GM03348 (cell line): ENCODE data around the gene LEPR.
"Not testable (repeated sequence)": the region's sequence is repeated elsewhere in the genome, so short reads cannot be mapped to it uniquely, and the experiment has no call there.

ENCODE experiments used
- DNase-seq: peaks from one replicate; pipeline ENCODE4 v3.0.0; 2012; ENCODE audit warnings: low spot score

LEPR gene, protein sequence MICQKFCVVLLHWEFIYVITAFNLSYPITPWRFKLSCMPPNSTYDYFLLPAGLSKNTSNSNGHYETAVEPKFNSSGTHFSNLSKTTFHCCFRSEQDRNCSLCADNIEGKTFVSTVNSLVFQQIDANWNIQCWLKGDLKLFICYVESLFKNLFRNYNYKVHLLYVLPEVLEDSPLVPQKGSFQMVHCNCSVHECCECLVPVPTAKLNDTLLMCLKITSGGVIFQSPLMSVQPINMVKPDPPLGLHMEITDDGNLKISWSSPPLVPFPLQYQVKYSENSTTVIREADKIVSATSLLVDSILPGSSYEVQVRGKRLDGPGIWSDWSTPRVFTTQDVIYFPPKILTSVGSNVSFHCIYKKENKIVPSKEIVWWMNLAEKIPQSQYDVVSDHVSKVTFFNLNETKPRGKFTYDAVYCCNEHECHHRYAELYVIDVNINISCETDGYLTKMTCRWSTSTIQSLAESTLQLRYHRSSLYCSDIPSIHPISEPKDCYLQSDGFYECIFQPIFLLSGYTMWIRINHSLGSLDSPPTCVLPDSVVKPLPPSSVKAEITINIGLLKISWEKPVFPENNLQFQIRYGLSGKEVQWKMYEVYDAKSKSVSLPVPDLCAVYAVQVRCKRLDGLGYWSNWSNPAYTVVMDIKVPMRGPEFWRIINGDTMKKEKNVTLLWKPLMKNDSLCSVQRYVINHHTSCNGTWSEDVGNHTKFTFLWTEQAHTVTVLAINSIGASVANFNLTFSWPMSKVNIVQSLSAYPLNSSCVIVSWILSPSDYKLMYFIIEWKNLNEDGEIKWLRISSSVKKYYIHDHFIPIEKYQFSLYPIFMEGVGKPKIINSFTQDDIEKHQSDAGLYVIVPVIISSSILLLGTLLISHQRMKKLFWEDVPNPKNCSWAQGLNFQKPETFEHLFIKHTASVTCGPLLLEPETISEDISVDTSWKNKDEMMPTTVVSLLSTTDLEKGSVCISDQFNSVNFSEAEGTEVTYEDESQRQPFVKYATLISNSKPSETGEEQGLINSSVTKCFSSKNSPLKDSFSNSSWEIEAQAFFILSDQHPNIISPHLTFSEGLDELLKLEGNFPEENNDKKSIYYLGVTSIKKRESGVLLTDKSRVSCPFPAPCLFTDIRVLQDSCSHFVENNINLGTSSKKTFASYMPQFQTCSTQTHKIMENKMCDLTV

DNA sequence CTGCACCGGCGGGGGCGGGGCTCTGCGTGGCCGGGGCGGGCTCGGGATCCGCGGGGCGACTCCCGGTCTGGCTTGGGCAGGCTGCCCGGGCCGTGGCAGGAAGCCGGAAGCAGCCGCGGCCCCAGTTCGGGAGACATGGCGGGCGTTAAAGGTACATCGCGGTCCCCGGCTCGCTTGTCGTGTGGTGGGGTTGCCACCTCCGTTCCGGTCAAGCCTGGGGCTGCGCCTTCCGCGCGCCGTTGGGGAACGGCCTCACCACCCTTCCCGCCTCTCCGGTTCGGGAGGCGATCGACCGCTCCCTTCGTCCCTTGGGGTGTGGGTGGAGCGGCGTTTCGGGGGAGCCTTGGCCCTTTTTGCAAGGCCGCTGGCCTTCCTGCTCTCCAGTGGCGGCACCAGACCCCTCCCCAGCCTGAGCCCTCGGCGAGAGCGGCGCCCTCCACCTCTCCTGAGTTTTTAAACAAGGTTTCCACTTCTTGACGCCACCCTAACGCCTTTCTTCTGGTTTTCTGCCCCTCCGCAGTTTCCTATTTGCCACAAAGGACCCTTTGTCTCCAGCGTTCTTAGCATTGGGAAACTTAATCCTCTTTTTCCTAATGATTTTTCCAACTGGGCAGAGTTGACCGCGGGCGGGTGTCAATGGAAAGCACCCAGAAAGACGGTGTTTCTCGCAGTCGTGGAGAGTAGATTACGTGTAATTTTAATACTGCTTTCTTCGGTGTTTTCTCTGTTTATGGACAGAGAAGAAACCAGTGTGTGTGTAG lies at the start of gene LEPR, which contains the start of gene LEPROT:
TSS of gene LEPR (plus strand) at position 79 of the 761 bp plus-strand sequence. CDS start 144,898 bp downstream, outside the sequence.
TSS of gene LEPROT (plus strand) at position 79 of the 761 bp plus-strand sequence. CDS start at position 136, 57 bp downstream.
- DNase-seq = no peak

DNA sequence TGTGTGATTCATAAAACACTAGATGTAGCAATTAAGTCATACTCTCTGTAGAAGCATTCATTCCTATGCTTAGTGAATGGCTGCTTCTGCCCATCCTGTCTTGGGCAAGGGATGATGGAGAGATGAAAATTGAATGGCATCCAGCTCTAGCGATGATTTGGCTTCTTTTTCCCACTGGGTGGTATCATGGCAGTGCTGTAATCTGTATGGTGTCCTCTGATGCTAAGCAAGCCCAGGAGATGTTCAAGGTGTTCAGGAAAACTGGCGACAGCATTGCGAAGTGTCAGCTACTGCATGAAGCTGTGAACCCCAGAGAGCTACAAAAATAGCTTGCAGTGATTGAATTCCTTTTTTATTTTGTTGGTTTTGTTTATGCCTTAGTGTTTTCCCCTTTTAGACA lies 48.9 kb upstream of the LEPR start:
- DNase-seq = no peak

DNA sequence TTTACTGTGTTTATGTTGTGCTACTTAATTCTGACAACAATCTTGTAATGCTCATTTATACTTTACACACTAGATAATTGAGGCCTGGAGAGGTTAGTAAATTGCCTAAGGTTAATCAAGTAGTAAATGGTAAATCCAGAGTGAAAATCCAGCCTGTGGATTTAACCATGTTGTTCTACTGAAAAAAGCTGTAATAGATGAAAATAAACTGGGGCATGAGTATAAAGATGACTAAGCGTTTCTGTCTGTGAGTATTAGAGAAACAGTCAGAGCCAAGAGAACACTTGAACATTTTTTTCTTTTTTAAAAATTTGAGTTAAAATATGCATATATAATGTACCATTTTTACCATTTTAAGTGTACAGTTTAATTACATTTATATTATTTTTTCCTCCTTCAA lies 47.9 kb upstream of the LEPR start:
- DNase-seq = peak; percentile 22

DNA sequence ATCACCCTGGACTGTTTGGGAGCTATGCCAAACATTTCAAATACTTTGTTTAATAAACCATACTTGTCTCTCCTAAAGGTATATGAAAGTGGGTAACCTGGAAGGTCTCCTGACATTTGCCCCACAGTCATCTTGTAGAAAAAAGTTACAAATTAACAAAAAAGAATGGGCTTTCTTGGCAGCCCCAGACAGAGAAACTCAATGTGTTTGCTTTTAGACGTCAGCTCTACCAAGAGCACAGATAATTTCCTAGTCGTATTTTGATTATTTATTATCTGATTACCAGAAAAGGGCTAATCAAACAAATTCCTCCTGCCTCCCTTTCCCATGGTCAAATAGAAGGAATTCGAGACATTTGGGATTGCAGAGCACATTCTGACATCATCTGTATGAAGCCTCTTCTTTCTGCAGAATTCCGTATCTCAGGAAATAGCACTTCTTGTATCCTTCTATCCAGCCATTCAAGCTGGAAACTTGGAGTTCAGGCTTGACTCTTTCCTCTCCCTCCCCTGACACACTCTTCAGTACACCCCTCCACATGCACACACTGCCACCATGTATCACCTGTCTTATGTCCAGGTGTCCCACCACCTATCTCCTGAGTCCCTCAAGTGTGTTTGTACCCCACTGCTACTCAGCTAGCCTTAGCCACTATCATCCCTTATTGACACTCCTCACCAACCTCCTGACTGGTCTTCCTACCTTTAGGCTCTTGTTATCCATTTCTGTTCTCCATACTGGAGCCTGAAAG lies 42.8 kb upstream of the LEPR start:
- no peak for DNase-seq

DNA sequence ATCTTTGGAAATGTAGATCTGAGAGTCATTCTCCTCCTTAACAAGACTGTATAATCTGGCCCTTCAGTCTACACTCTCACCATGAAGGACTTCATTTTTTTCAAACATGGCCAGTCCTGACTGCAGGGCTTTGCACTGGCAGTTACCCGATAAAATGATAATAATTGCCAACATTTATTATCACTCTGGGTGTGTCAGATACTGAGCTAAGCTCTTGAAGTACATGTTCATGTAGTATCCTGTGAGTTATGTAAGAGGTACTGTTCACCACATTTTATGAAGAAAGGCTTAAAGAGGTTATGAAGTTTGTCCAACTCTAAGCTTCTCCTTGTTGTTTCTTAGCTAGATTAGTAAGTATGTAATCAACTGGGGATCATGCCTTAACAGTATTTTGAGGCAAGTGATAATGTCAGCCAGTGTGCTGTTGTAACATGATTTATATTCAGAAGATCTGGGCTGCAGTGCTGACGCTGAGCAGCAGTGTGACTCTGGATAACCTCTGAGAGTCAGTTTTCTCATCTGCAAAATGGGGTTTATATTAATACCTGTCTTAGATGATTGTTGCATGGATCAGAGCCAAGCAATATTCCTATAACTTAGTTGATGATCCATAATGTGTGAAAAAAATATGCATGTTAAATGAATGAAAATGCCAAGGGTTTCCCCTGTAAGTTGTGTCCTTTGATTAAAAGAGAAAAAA lies 42.1 kb upstream of the LEPR start:
- DNase-seq = no peak

DNA sequence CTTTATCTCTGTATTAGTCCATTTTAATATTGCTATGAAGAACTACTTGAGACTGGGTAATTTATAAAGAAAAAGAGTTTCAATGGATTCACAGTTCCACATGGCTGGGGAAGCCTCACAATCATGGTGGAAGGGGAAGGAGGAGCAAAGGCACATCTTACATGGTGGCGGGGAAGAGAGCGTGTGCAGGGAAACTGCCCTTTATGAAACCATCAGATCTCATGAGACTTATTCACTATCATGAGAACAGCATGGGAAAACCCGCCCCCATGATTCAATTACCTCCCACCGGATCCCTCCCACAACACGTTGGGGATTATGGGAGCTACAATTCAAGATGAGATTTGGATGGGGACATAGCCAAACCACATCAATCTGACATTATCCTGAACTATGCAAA lies 36.0 kb upstream of the LEPR start:
- DNase-seq = not testable (repeated sequence)

DNA sequence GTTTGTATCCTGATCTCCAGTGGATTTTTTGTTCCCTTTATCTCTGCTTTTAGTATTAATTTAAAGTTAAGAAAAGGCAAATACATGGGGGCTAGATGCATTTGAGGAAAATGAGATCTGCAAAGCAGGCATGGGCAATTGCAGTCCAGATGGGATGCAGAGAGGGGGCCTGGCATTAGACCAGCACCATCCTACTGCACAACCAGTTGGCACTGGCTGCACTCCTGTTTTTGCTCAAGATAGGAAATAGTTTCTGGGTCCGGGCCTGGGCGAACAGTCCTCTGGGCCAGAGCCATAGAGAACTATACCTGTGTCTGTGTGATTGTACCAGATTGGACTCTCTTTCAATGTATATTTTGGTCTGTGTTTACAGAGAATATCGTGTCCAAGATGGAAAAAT lies 34.0 kb upstream of the LEPR start:
- DNase-seq = no peak

DNA sequence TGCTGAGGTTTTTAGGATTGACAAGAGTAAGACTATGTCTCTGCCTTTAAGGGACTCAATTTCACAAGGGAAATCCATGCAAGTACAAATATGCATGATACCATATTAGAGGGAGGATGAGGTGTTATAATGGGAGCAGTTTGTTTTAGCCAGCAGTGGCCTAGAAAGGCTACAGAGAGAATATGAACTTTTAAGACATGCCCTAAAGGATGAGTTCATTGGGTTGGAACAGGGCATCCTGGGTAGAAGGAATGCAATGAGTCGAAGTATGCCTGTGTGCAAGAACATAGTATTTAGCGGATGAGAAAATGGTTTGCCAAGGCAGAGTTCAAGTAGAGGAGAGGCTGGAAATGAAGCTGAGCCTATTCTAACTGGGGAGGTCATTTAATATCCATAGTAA lies 32.6 kb upstream of the LEPR start:
- DNase-seq = no peak

DNA sequence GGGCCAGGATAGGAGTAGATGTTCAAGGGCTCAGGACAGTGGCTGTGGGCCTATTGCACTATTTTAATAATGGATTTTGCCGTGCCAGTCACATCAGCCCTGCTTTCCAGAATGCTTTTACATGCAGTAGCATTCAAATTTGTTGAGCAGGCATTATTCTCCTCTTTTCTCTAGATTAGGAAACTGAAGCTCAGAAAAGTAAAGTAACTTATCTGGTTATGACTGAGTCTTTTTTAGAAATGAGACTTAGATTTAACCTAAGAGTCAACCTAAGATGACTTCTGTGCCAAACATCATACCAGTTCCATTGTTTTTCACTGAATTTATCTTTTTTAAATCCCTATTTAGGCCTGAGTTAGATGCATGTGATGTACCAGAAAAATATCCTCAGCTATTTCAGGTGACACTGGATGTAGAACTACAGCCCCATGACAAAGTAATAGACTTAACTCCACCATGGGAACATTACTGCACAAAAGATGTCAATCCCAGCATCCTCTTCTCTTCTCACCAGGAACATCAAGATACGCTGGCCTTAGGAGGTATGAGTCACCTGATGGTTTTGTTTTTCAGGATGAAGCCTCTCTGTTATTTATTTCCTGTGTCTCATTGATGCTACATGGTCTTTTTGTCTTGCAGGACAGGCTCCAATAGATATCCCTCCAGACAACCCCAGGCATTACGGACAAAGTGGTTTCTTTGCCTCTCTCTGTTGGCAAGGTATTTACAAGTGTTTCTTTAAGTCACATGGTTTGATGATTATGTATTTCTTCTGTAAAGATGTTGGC lies 31.4 kb upstream of the LEPR start:
- no peak for DNase-seq

DNA sequence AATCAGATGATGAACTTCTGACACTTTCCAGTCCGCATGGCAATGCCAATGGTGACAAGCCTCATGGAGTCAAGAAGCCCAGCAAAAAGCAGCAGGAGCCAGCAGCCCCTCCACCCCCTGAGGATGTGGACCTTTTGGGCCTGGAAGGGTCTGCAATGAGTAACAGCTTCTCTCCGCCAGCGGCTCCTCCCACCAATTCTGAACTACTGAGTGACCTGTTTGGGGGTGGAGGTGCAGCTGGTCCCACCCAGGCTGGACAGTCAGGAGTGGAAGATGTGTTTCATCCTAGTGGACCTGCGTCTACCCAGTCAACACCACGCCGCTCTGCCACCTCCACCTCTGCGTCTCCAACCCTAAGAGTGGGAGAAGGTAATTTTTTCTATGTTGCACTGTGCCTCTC lies 28.0 kb upstream of the LEPR start:
- no peak for DNase-seq

DNA sequence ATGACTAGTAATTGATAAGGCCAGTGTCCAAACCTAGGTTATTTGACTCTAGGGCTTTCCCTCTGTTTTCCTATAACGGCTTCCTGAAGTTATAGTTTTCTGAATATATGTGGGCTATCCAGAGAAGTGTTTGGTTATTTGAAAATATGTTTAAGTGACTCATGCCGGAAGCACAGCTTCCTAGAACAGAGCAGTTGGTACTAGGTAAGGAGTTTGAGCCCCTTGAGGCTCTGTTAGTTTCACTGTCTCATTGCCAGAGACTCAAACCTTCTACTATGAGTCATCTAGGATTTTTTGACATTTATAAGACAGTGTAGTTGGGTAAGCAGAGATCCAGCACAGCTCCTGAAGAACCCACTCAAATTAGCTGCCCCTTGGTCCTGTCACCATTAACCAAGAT lies 27.1 kb upstream of the LEPR start:
- DNase-seq = peak; percentile 7

DNA sequence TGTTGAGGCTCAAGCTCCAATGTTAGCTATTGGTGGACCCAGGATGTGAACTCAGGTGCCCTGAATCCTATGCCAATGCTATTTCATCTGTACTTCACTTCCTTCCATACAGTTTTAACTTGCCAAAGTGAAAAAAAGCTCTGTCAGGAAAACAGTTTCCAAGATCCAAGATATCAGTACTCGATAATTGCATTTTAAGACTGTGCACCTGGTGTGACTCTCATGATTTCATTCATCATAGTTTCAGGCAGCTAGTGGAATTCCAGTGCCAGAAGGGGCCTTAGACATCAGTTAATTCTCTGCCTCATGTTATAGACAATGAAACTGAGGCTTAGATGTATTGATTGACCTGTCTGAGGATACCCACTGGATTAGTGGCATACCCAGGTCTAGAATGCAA lies 26.5 kb upstream of the LEPR start:
- no peak for DNase-seq

DNA sequence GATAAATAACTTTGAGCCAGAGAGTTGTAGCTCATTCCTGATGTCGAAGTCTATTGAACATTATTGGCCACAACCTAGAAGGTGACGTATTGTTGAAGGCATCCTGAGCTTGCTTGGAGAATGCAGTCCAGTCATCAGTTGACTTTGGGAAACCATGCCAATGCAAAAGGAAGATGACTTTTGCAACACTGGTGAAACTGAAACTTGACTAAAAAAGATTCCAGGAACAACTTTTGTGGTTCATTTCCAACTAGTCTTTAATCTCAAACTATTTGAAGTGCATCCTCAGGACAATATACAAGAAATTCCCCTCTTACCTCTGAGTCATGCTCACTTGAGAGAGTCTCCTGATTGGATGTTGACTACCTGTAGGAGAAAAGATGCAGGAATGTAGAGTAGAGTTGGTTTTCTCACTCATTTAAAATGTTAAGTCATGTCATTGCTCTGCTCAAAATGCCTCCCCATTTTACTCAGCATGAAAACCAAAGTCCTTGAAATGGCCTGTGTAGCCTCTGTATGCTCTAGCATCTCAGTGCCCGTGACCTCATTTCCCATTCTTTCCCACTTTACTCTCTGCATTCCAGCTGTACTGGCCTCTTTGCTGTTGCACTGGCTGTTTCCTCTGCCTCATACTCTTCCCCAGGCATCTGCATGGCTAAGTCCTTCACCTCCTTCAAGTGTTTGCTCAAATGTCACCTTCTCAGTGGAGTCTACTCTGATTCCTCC lies 24.4 kb upstream of the LEPR start:
- peak; percentile 7 for DNase-seq

DNA sequence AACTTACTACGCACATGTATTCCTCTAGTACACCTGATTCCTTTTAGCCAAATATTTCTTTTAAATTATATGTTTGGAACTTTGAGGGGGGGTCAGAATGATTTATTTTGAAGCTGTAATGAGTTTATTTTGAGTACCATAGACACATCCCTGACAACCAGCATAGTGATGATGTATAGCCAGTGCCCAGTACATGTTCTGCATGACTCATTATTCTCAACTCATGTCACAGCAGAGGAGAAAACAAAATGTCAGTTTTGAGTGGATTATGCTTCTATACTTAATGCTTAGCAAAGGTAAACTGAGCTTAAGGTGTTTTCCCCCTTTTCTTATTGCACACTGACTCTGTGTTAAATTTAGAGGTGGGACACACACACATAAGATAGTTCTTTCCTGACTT lies 22.4 kb upstream of the LEPR start:
- DNase-seq = no peak

DNA sequence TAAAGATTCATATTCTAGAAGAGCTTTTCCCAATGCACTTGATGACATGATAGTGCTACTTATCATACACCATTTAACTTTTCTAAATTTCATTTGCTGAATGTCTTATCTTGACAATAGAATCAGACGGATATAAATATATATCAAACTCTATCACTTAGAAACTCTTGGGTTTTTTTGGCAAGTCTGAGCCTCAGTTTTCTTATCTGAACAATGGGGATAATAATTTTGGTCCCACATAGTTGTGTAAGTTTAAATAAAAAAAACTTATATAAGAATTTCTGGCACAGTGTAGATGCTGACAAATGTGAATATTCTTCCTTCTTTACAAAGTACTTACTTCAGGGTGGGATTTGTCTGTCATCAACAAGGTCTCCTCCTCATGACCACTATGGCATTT lies 21.5 kb upstream of the LEPR start:
- DNase-seq = no peak

DNA sequence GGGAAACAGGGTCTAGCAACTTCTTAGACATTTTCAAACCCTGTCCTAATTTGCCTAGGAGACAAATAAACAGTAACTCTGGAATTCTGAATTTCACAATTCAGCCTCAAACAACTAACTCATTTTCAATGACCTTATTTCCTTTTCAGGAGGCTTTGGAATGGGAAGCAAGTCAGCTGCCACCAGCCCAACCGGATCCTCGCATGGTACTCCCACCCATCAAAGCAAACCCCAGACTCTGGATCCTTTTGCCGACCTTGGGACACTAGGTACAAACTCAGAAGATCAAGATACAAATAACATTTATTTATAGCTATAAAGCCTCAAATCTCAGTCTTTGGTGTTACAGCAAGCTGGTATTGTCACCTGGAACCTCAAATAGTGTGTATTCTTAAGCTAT lies 18.9 kb upstream of the LEPR start:
- no peak for DNase-seq

DNA sequence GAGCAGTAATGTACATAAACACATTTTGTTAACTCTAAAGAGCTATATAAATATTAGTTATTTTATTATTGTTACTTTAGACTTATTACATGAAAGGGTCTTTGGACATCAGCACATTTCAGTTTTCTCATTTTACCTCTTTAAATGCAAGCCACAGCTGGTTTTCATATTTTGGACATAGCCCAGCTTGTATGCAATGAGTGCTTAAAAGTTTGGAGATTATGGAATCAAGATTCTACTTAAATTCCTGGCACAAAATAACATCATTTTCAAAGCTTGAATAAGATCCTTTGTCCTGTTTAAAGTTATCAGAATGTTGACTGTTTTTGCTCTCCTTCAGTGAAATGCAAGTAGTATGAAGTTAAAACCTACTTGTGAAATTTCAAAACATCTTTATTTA lies 15.5 kb upstream of the LEPR start:
- no peak for DNase-seq

DNA sequence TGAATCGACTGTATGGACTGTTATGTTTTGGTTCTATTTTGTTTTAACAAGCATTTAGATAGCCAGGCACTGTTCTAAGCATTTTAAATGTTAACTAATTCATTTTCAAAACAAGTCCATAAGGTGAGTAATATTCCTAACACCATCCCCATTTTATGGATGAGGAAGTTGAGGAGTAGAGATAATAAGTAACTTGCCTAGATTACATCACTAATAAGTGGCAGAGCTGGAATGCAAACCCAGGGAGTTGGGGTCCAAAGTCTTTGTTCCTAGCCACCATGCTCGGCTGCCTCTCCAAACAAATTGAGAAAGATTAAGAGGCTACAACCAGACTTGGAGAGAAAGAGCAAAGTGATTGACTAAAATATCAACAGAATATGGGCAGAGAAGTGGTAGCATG lies 12.6 kb upstream of the LEPR start:
- DNase-seq = no peak

DNA sequence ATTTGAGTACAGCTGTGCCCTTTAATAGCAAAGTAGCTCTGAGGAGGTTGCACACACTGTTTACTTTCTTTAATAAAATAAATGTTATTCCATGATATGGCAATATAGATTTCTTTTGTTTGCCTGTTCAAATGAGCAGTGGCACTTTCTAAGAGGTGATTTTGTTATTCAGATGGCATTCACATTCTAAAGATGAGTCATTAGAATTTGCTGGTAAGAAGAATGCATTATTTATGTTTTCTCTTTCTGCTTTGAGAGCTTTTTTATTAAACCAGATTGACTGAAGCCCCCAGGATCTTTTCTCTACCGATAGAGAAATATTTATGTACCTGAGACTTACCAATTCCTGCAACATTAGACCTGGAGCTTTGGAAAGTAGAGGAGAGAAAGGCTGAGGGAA lies 11.2 kb upstream of the LEPR start:
- DNase-seq = no peak
